ENCODE measurements around the gene STAM. TPM values are rescaled to one million over a fixed set of nuclear protein-coding genes. Genes with fewer than 3 reads are reported as not detected.

The STAM gene
- total RNA-seq, 2 experiments from 2014 or later = 12.9 to 18.2 TPM

DNA sequence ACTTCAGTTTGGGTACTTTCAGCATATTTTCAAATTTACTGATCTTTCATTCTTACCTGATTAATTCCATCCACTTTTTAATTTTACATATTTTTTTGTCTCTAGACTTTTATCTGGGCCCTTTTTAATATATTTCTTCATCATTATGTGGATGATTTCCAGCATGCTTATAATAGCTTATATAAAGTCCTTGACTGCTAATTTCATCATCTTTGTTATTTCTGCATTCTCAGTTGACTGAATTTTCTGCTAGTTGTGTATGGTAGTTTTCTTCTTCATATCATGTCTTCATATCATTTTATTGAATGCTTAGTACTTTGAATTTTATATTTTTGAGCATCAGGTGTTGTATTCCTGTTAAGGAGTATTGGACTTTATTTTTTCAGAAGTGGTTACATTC, 39.6 kb downstream of the STAM start:
- Histone ChIP-seq H2AFZ (ENCODE audit: low read length) (no peak overlapping the region), H3K27ac (ENCODE audit: low read depth, low read length, poor library complexity, severe bottlenecking) (no peak overlapping the region), H3K9me2 (ENCODE audit: insufficient read depth, low read length) (no peaks in the 10 kb centered on the region), H3K9me3 (ENCODE audit: low read length) (no peaks in the 10 kb centered on the region), H3K36me3 (ENCODE audit: insufficient read depth, low read length) (peaks cover 10% of the 10 kb centered on the region; the same call in 1 of the 2 replicates), H3K4me3 (ENCODE audit: low read depth, low read length, poor library complexity, severe bottlenecking) (no peak overlapping the region), H3K4me2 (ENCODE audit: low read length) (no peak overlapping the region), H4K20me1 (ENCODE audit: insufficient read depth, low read length) (no peaks in the 10 kb centered on the region; the same call in 1 of the 2 replicates), H3K4me1 (ENCODE audit: insufficient read depth, low read length, poor library complexity, severe bottlenecking) (no peaks in the 10 kb centered on the region), H3K79me2 (ENCODE audit: insufficient read depth, low read depth, low read length) (peaks cover 48% of the 10 kb centered on the region)
- ChIA-PET POLR2A (no interaction called here), CTCF (ENCODE audit: unreplicated experiment) (no interaction called here)
- no peak for TF ChIP-seq EZH2phosphoT487 (IDR thresholded peaks at IDR 0.05; ENCODE audit: borderline replicate concordance, low read depth, low read length)
- TF ChIP-seq, protein P1, sequence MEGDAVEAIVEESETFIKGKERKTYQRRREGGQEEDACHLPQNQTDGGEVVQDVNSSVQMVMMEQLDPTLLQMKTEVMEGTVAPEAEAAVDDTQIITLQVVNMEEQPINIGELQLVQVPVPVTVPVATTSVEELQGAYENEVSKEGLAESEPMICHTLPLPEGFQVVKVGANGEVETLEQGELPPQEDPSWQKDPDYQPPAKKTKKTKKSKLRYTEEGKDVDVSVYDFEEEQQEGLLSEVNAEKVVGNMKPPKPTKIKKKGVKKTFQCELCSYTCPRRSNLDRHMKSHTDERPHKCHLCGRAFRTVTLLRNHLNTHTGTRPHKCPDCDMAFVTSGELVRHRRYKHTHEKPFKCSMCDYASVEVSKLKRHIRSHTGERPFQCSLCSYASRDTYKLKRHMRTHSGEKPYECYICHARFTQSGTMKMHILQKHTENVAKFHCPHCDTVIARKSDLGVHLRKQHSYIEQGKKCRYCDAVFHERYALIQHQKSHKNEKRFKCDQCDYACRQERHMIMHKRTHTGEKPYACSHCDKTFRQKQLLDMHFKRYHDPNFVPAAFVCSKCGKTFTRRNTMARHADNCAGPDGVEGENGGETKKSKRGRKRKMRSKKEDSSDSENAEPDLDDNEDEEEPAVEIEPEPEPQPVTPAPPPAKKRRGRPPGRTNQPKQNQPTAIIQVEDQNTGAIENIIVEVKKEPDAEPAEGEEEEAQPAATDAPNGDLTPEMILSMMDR (conservative IDR thresholded peaks at IDR 0.05; ENCODE audit: low read length) = no peak
- BruUV-seq (replicated peaks) = no TSS peak
- intact Hi-C loops (cut with micrococcal nuclease; ENCODE audit: unreplicated experiment) = no loop called here
- no peak for DNase-seq (ENCODE audit: low spot score)

DNA sequence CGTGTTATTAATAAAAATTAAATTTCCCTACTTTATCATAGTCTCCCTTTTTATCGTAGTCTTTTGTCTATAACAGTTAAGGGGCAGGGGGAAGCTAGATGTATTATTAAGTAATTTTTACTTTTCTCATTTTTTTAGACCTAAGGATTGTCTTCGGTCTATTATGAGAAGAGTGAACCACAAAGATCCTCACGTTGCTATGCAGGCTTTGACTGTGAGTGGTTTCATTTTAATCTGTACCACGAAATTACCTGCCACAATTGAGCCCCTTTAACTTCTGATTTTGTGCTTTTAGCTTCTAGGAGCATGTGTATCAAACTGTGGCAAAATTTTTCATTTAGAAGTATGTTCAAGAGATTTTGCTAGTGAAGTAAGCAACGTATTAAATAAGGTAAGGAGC, 40.6 kb downstream of the STAM start:
- intact Hi-C loops (cut with micrococcal nuclease; ENCODE audit: unreplicated experiment) = no loop called here
- POLR2A ChIA-PET = interaction anchor here (0.9 kb wide), 1 partner anchor 9 kb away, joined by 4 read pairs; no protein-coding TSS in a partner anchor
- Histone ChIP-seq H3K4me2 (ENCODE audit: low read length) (no peak overlapping the region), H3K4me1 (ENCODE audit: insufficient read depth, low read length, poor library complexity, severe bottlenecking) (no peaks in the 10 kb centered on the region), H2AFZ (ENCODE audit: low read length) (no peak overlapping the region), H3K36me3 (ENCODE audit: insufficient read depth, low read length) (peaks cover 10% of the 10 kb centered on the region; the same call in 1 of the 2 replicates), H4K20me1 (ENCODE audit: insufficient read depth, low read length) (no peaks in the 10 kb centered on the region), H3K27ac (ENCODE audit: low read depth, low read length, poor library complexity, severe bottlenecking) (no peak overlapping the region), H3K9me3 (ENCODE audit: low read length) (no peaks in the 10 kb centered on the region), H3K4me3 (ENCODE audit: low read depth, low read length, poor library complexity, severe bottlenecking) (no peak overlapping the region), H3K79me2 (ENCODE audit: insufficient read depth, low read depth, low read length) (peaks cover 39% of the 10 kb centered on the region), H3K9me2 (ENCODE audit: insufficient read depth, low read length) (no peaks in the 10 kb centered on the region)
- DNase-seq (ENCODE audit: low spot score) = no peak
- TF ChIP-seq, protein P1 (conservative IDR thresholded peaks at IDR 0.05; ENCODE audit: low read length) = no peak
- no peak for TF ChIP-seq EZH2phosphoT487 (IDR thresholded peaks at IDR 0.05; ENCODE audit: borderline replicate concordance, low read depth, low read length)
- CTCF ChIA-PET (ENCODE audit: unreplicated experiment) = no interaction called here
- no TSS peak for BruUV-seq (replicated peaks)

DNA sequence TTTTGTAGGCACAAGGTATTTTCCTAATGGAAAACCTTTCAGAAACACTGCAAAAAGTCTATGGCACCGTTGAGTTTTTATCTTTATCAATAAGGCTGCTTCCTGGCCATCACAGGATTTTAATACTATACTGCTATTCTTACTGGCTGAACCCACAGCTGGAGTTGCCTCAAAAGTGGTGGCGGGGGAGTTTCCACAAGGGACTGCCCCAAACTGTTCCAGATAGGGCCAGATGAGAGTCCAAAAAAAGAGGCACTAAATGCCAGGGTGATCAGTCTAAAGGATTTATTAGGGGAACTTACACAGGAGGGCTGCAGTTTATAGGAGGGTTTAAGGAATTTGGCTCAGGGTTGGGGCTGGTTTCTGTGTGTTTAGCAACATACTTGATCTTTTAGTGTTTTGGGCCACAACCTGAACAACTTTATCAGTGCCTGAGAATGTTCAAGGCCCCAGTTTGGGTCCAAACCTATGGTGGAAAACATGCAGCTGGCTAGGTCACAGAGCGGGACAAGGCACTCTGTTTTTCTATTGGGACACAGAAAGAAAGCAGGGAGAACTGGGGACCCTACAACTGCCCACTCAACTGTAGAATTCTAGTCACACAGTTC, 41.4 kb downstream of the STAM start:
- Histone ChIP-seq H3K27ac (ENCODE audit: low read depth, low read length, poor library complexity, severe bottlenecking) (no peak overlapping the region), H2AFZ (ENCODE audit: low read length) (no peak overlapping the region)

More for the DNA sequence above, 41.4 kb downstream of the STAM start:
- H3K4me1 ChIP-seq (ENCODE audit: insufficient read depth, low read length, poor library complexity, severe bottlenecking) = no peaks in the 10 kb centered on the region
- POLR2A ChIA-PET = no interaction called here
- no peak overlapping the region for H3K4me3 ChIP-seq (ENCODE audit: low read depth, low read length, poor library complexity, severe bottlenecking)
- H3K4me2 ChIP-seq (ENCODE audit: low read length) = no peak overlapping the region
- no peak for DNase-seq (ENCODE audit: low spot score)
- intact Hi-C loops (cut with micrococcal nuclease; ENCODE audit: unreplicated experiment) = no loop called here
- no peaks in the 10 kb centered on the region for H3K9me2 ChIP-seq (ENCODE audit: insufficient read depth, low read length)
- H3K79me2 ChIP-seq (ENCODE audit: insufficient read depth, low read depth, low read length) = peaks cover 34% of the 10 kb centered on the region; the same call in 1 of the 2 replicates
- no TSS peak for BruUV-seq (replicated peaks)
- H4K20me1 ChIP-seq (ENCODE audit: insufficient read depth, low read length) = no peaks in the 10 kb centered on the region
- TF ChIP-seq, protein P1 (conservative IDR thresholded peaks at IDR 0.05; ENCODE audit: low read length) = no peak
- no peak for TF ChIP-seq EZH2phosphoT487 (IDR thresholded peaks at IDR 0.05; ENCODE audit: borderline replicate concordance, low read depth, low read length)
- CTCF ChIA-PET (ENCODE audit: unreplicated experiment) = no interaction called here
- peaks cover 10% of the 10 kb centered on the region; the same call in 1 of the 2 replicates for H3K36me3 ChIP-seq (ENCODE audit: insufficient read depth, low read length)
- no peaks in the 10 kb centered on the region for H3K9me3 ChIP-seq (ENCODE audit: low read length)
